HFFc6 (cell line): ENCODE results near the gene THADA. TPM values are rescaled to one million over a fixed set of nuclear protein-coding genes. Genes with fewer than 3 reads are reported as not detected.

Experiments
- DNase-seq: peaks from one replicate; pipeline ENCODE4 v3.0.0-alpha.2; 2018
- H3K27ac Mint-ChIP-seq: 2 replicates; pipeline ENCODE4 v1.8.0; 2020; ENCODE audit warnings: mild to moderate bottlenecking, mixed read lengths
- H3K27me3 Mint-ChIP-seq: 2 replicates; pipeline ENCODE4 v1.8.0; 2021; ENCODE audit warnings: mild to moderate bottlenecking, moderate library complexity, mixed read lengths; ENCODE audit not compliant: insufficient read depth
- H3K36me3 Mint-ChIP-seq: 2 replicates; pipeline ENCODE4 v1.8.0; 2021; ENCODE audit warnings: low read depth, mixed read lengths
- H3K4me1 Mint-ChIP-seq: 2 replicates; pipeline ENCODE4 v1.8.0; 2020; ENCODE audit warnings: low read depth, mixed read lengths
- H3K4me3 Mint-ChIP-seq: 2 replicates; pipeline ENCODE4 v1.8.0; 2020; ENCODE audit warnings: mild to moderate bottlenecking, moderate library complexity, mixed read lengths
- H3K9me3 Mint-ChIP-seq: 2 replicates; pipeline ENCODE4 v1.8.0; 2020; ENCODE audit warnings: mild to moderate bottlenecking, mixed read lengths
- total RNA-seq, 6 experiments: library from RNA; stranded (reverse); fragmentation: NEBNext Ultra II Directional; extraction: Animal tissue kit (Norgen Biotek cat#: 25700); gene quantifications; 2 replicates in 1 of 6; 3 replicates in 5 of 6; pipeline ENCODE4 v1.2.3, GENCODE V29; 2021
- TF ChIP-seq, protein P1 (sequence below): fragments of 200-600 bp; sonication (generic); IDR thresholded peaks from 2 replicates; pipeline ENCODE4 v1.5.0; 2021; ENCODE audit warnings: antibody characterized with exemption, mild to moderate bottlenecking

The THADA gene
- total RNA-seq, 6 experiments from 2014 or later: 14.3 to 20.5 (median 17.3) TPM

DNA sequence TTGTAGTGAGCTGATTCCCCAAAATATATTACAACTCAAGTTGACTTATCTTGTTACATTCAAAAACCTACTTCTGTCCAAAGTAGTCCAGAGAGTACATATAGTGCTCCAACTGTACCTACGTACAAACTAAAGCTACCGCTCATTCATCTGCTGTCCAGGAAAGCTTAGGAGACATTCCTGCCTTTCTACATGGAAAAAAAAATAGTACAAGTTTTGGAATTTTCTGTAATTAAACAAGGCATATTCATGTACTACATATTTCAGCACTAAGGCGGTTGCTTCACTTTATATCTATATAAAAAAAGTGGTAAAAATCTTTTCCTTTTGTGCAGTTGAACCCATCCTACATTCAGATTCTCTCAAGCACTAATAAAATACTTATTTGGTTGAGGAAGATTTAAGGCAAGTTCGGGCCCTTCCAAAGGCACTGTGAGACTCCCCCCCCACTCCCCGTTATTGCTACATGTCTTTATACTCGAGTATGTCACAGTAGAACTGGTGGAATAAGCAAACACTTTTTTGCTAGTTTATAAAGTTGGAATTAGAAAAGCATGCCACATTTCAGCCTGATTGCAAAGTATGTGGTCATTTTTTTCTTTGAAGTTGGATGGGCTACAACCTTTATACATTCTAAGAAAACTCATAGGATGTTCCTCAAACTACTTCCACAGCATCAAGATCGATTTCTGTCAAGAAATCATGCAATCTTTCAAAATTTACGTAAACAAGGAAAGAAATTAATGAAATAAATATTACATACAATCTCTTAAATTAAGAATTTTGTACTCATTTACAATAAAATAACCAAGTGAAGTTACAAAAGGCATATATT, 373.1 kb downstream of the THADA start:
- H3K4me3 Mint-ChIP-seq: peak overlapping the region; percentile 90
- no peaks in the 10 kb centered on the region for H3K9me3 Mint-ChIP-seq
- peak overlapping the region; percentile 97 for H3K27ac Mint-ChIP-seq
- no peak for DNase-seq
- peaks cover 19% of the 10 kb centered on the region for H3K36me3 Mint-ChIP-seq
- peaks cover 2% of the 10 kb centered on the region; the same call in 1 of the 2 replicates for H3K27me3 Mint-ChIP-seq
- TF ChIP-seq, protein P1, sequence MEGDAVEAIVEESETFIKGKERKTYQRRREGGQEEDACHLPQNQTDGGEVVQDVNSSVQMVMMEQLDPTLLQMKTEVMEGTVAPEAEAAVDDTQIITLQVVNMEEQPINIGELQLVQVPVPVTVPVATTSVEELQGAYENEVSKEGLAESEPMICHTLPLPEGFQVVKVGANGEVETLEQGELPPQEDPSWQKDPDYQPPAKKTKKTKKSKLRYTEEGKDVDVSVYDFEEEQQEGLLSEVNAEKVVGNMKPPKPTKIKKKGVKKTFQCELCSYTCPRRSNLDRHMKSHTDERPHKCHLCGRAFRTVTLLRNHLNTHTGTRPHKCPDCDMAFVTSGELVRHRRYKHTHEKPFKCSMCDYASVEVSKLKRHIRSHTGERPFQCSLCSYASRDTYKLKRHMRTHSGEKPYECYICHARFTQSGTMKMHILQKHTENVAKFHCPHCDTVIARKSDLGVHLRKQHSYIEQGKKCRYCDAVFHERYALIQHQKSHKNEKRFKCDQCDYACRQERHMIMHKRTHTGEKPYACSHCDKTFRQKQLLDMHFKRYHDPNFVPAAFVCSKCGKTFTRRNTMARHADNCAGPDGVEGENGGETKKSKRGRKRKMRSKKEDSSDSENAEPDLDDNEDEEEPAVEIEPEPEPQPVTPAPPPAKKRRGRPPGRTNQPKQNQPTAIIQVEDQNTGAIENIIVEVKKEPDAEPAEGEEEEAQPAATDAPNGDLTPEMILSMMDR: no peak
- H3K4me1 Mint-ChIP-seq: peaks cover 54% of the 10 kb centered on the region

DNA sequence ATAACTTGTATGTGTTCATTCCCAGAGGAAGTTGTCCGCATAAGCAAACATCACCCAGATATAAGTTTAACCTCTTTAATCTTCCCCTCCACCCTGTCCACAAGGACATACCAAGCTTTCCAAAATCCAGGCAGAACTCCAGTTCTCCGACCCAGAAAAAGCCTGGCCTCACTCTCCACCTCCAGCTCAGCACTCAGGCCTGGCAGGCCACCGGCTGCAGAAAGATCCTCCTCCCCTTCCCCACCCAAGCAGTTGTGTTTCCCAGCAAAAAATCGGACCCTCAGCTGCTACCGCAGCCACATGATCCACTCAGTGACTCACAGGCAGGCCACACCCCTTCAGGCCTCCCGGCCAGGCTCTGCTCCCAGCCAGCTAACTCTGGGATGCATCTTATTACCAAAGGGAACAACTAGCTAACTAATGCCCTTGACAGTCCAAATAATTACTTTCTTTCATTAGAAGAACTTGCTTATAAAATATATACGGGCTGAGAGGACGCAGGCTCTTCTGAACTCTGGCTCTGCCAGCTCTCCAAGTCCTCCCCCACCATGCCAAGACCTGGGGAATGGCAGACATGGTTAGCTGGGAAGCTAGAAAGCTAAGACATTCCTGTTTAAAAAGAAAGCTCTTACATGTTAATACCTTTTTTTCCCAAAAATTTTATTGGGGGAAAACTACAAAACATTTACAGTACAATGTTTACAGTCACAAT, 373.9 kb downstream of the THADA start:
- H3K36me3 Mint-ChIP-seq: peaks cover 19% of the 10 kb centered on the region
- TF ChIP-seq, protein P1: no peak
- peak overlapping the region; percentile 90 for H3K4me3 Mint-ChIP-seq
- peak; percentile 90 for DNase-seq
- H3K9me3 Mint-ChIP-seq: no peaks in the 10 kb centered on the region
- peaks cover 2% of the 10 kb centered on the region; the same call in 1 of the 2 replicates for H3K27me3 Mint-ChIP-seq
- peak overlapping the region; percentile 97 for H3K27ac Mint-ChIP-seq
- H3K4me1 Mint-ChIP-seq: peaks cover 55% of the 10 kb centered on the region

DNA sequence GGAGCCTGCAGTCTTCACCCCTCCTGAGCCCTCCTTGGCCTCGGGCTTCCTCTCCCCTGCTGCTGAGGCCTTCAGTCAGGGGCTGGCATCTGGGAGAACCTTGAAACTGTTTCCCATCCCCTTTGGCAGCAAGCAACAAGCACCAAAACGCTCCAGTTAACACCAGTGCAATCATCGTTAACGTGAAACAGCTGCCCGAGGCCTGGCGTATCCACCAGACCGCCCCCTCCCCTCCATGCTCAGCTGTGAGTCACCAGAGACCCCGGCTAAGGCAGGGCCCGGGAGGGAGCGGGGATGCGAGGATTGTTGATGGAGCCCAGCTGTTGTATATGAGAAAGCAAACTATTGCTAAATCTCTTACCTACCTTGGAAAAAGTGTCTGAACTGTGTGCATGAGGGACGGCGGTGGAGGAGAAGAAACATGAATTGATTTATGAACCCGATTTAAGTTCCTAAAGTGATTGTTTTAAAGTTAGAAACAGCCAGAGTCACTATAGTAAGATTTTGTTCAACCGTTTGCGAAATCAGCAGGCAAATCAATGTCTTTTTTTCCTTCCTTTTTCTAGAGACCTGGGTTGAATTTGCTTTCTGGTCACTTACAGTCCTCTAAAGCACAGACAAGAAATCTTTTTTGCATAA, 374.6 kb downstream of the THADA start:
- peak overlapping the region; percentile 90 for H3K4me3 Mint-ChIP-seq
- DNase-seq: peak; percentile 38
- TF ChIP-seq, protein P1: no peak
- H3K4me1 Mint-ChIP-seq: peaks cover 55% of the 10 kb centered on the region
- H3K27ac Mint-ChIP-seq: peak overlapping the region; percentile 97
- peaks cover 19% of the 10 kb centered on the region for H3K36me3 Mint-ChIP-seq
- H3K27me3 Mint-ChIP-seq: peaks cover 2% of the 10 kb centered on the region; the same call in 1 of the 2 replicates
- H3K9me3 Mint-ChIP-seq: no peaks in the 10 kb centered on the region

DNA sequence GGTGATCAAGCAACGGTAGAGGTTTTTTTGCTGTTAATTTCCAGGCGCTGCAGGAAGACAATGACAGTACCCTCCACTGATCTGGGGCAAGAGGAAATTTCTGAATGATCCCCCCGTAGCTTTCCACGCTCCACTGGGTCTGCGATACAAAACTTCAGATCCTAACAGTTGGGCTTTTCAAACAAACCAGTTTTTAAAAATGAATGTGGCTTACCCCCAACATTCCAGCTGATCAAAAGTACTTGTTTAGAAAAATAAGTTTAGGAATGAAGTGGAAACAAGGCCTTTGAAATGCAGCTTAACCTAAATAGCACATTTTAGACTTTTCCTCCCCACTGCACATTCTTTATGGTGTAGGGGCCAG, 375.1 kb downstream of the THADA start:
- H3K4me3 Mint-ChIP-seq: peak overlapping the region; percentile 90
- H3K27ac Mint-ChIP-seq: peak overlapping the region; percentile 97
- no peaks in the 10 kb centered on the region for H3K9me3 Mint-ChIP-seq
- H3K27me3 Mint-ChIP-seq: peaks cover 2% of the 10 kb centered on the region; the same call in 1 of the 2 replicates
- no peak for DNase-seq
- TF ChIP-seq, protein P1: no peak
- H3K36me3 Mint-ChIP-seq: peaks cover 19% of the 10 kb centered on the region
- peaks cover 55% of the 10 kb centered on the region for H3K4me1 Mint-ChIP-seq

DNA sequence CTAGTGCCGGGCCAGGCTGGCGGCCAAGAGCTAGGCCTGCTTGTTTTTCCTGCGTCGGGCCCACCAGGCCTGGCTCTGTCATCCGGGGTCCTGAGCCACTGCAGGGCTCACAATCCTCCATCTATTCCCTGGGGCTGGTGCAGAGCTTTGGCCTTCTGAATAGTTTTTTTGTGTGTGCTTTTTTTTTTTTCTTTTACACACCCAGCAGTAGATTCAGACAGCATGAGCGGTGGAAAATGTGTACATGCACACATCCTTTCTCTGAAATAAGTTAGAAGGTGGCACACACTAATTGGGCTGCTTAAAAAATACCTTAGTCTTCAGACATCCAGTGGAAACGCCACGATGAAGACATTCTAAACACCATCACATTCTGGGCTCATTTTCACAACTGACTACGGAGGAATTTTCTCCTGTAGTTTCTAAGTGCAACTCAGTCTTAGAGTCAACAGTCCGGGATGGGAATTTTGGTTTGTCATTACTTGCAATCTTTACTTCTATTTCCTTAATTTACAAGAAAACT, 375.5 kb downstream of the THADA start:
- TF ChIP-seq, protein P1: no peak
- Mint-ChIP-seq H3K9me3 (no peaks in the 10 kb centered on the region), H3K27ac (peak overlapping the region; percentile 97), H3K27me3 (peaks cover 2% of the 10 kb centered on the region), H3K36me3 (peaks cover 19% of the 10 kb centered on the region), H3K4me1 (peaks cover 55% of the 10 kb centered on the region), H3K4me3 (peak overlapping the region; percentile 90)
- DNase-seq: no peak
